ENCODE results near the gene SLC35A4. TPM values are rescaled to one million over a fixed set of nuclear protein-coding genes. Genes with fewer than 3 reads are reported as not detected.
A peak's percentile ranks its signal among the peaks of the same experiment; 100 is the strongest.

The SLC35A4 gene
- total and polyA plus RNA-seq, 2 of the 13 experiments (the other 11 are each of a cell fraction or from before 2014, with no cell fraction given) = 0.71 to 4.0 TPM

DNA sequence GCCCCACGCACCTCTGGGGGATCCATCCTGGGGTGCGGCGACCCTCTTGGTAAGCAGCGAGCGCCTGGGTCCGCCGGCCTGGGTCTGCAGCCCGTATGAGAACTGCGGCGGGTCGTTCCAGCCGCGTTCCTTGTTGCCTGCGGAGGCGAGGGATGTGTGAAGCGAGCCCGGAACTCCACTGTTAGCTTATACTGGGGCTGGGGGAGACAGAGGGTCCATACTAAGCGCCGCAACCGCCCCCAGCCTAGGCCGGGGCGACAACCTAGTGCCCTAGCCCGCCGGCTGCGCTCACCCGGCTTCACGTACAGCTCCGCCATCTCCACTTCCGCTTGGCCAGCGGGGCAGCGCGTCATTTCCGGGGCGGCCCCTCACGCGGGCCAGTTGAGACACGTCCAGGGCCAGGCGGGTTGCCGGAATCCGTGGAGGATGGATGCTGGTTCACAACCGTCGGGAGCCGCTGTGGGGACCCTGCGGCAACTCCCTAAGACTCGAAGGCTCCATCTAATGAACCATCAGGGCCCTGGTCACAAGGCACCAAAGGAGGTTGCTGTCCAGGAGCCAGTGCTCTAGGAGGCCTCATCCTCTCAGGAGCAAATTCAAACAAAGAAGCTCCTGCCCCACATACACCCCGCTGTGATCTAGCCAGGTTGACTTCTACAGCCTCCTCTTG lies 7.4 kb upstream of the SLC35A4 start, which contains the start of gene SRA1 (continued):
- TF ChIP-seq, protein P1, sequence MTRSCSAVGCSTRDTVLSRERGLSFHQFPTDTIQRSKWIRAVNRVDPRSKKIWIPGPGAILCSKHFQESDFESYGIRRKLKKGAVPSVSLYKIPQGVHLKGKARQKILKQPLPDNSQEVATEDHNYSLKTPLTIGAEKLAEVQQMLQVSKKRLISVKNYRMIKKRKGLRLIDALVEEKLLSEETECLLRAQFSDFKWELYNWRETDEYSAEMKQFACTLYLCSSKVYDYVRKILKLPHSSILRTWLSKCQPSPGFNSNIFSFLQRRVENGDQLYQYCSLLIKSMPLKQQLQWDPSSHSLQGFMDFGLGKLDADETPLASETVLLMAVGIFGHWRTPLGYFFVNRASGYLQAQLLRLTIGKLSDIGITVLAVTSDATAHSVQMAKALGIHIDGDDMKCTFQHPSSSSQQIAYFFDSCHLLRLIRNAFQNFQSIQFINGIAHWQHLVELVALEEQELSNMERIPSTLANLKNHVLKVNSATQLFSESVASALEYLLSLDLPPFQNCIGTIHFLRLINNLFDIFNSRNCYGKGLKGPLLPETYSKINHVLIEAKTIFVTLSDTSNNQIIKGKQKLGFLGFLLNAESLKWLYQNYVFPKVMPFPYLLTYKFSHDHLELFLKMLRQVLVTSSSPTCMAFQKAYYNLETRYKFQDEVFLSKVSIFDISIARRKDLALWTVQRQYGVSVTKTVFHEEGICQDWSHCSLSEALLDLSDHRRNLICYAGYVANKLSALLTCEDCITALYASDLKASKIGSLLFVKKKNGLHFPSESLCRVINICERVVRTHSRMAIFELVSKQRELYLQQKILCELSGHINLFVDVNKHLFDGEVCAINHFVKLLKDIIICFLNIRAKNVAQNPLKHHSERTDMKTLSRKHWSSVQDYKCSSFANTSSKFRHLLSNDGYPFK (CRISPR knock-in tag; IDR thresholded peaks at IDR 0.05; ENCODE audit: borderline replicate concordance) = 0 out of 2 replicates have a peak, but pooled peaks have one; percentile 72
- TF ChIP-seq, protein P2, sequence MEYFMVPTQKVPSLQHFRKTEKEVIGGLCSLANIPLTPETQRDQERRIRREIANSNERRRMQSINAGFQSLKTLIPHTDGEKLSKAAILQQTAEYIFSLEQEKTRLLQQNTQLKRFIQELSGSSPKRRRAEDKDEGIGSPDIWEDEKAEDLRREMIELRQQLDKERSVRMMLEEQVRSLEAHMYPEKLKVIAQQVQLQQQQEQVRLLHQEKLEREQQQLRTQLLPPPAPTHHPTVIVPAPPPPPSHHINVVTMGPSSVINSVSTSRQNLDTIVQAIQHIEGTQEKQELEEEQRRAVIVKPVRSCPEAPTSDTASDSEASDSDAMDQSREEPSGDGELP (IDR thresholded peaks at IDR 0.05; ENCODE audit: borderline replicate concordance, low read depth) = peak; percentile 80; the same call in 1 of the 2 replicates
- TF ChIP-seq, protein P3, sequence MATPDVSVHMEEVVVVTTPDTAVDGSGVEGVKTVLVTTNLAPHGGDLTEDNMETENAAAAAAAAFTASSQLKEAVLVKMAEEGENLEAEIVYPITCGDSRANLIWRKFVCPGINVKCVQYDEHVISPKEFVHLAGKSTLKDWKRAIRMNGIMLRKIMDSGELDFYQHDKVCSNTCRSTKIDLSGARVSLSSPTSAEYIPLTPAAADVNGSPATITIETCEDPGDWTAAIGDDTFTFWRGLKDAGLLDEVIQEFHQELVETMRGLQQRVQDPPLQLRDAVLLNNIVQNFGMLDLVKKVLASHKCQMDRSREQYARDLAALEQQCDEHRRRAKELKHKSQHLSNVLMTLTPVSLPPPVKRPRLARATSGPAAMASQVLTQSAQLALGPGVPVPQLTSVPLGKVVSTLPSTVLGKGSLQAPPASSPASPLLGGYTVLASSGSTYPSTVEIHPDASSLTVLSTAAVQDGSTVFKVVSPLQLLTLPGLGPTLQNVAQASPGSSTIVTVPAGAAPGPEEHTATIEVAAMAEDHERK (CRISPR knock-in tag; IDR thresholded peaks at IDR 0.05; ENCODE audit: low read depth) = peak; percentile 56; the same call in 1 of the 2 replicates
- TF ChIP-seq, protein P4, sequence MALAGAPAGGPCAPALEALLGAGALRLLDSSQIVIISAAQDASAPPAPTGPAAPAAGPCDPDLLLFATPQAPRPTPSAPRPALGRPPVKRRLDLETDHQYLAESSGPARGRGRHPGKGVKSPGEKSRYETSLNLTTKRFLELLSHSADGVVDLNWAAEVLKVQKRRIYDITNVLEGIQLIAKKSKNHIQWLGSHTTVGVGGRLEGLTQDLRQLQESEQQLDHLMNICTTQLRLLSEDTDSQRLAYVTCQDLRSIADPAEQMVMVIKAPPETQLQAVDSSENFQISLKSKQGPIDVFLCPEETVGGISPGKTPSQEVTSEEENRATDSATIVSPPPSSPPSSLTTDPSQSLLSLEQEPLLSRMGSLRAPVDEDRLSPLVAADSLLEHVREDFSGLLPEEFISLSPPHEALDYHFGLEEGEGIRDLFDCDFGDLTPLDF (CRISPR knock-in tag; IDR thresholded peaks at IDR 0.05) = no peak
- TF ChIP-seq STAT5B (CRISPR knock-in tag; IDR thresholded peaks at IDR 0.05) = no peak
- TF ChIP-seq REPIN1 (CRISPR knock-in tag; IDR thresholded peaks at IDR 0.05; ENCODE audit: borderline replicate concordance, low read depth) = peak; percentile 61
- TF ChIP-seq GLI4 (CRISPR knock-in tag; IDR thresholded peaks at IDR 0.05; ENCODE audit: borderline replicate concordance) = 0 out of 2 replicates have a peak, but pooled peaks have one; percentile 34
- TF ChIP-seq, protein P5, sequence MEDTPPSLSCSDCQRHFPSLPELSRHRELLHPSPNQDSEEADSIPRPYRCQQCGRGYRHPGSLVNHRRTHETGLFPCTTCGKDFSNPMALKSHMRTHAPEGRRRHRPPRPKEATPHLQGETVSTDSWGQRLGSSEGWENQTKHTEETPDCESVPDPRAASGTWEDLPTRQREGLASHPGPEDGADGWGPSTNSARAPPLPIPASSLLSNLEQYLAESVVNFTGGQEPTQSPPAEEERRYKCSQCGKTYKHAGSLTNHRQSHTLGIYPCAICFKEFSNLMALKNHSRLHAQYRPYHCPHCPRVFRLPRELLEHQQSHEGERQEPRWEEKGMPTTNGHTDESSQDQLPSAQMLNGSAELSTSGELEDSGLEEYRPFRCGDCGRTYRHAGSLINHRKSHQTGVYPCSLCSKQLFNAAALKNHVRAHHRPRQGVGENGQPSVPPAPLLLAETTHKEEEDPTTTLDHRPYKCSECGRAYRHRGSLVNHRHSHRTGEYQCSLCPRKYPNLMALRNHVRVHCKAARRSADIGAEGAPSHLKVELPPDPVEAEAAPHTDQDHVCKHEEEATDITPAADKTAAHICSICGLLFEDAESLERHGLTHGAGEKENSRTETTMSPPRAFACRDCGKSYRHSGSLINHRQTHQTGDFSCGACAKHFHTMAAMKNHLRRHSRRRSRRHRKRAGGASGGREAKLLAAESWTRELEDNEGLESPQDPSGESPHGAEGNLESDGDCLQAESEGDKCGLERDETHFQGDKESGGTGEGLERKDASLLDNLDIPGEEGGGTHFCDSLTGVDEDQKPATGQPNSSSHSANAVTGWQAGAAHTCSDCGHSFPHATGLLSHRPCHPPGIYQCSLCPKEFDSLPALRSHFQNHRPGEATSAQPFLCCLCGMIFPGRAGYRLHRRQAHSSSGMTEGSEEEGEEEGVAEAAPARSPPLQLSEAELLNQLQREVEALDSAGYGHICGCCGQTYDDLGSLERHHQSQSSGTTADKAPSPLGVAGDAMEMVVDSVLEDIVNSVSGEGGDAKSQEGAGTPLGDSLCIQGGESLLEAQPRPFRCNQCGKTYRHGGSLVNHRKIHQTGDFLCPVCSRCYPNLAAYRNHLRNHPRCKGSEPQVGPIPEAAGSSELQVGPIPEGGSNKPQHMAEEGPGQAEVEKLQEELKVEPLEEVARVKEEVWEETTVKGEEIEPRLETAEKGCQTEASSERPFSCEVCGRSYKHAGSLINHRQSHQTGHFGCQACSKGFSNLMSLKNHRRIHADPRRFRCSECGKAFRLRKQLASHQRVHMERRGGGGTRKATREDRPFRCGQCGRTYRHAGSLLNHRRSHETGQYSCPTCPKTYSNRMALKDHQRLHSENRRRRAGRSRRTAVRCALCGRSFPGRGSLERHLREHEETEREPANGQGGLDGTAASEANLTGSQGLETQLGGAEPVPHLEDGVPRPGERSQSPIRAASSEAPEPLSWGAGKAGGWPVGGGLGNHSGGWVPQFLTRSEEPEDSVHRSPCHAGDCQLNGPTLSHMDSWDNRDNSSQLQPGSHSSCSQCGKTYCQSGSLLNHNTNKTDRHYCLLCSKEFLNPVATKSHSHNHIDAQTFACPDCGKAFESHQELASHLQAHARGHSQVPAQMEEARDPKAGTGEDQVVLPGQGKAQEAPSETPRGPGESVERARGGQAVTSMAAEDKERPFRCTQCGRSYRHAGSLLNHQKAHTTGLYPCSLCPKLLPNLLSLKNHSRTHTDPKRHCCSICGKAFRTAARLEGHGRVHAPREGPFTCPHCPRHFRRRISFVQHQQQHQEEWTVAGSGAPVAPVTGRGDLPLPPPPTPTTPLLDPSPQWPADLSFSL (CRISPR knock-in tag; IDR thresholded peaks at IDR 0.05) = no peak
- TF ChIP-seq ZNF839 (CRISPR knock-in tag; IDR thresholded peaks at IDR 0.05; ENCODE audit: borderline replicate concordance) = no peak
- peak; percentile 70; the same call in 1 of the 2 replicates for TF ChIP-seq ELF4 (CRISPR knock-in tag; IDR thresholded peaks at IDR 0.05; ENCODE audit: borderline replicate concordance)
- peak; percentile 73; the same call in 1 of the 2 replicates for TF ChIP-seq RELA (CRISPR knock-in tag; IDR thresholded peaks at IDR 0.05)
- TF ChIP-seq NAIF1 (CRISPR knock-in tag; IDR thresholded peaks at IDR 0.05; ENCODE audit: borderline replicate concordance) = peak; percentile 66; the same call in 1 of the 2 replicates
- no peak for TF ChIP-seq TBL1XR1 (IDR thresholded peaks at IDR 0.05; ENCODE audit: borderline replicate concordance, low read length, partially characterized antibody)

Measured in HepG2 (cell line).